Natural killer cell (primary cell): Measurements from ENCODE around the gene MESP2. TPM values are rescaled to one million over a fixed set of nuclear protein-coding genes. Genes with fewer than 3 reads are reported as not detected.

Experiments
- ATAC-seq, 3 donors: fragments of 150-1000 bp in 2 of 3; fragments of 200-7000 bp in 1 of 3; cut with Tn5 transposase; 1 replicate in 1 of 3; 2 replicates in 2 of 3; pipeline ENCODE4 v1.10.0; 2021; ENCODE audit warnings: mild to moderate bottlenecking in 2 of 3, moderate library complexity in 2 of 3
- DNase-seq, 2 donors: peaks; one replicate each; pipeline versions ENCODE4 v3.0.0 to v3.0.0-alpha.2; 2013 to 2021; ENCODE audit warnings: mixed read lengths in 1 of 2
- H3K27ac ChIP-seq: one replicate; pipeline ENCODE4 v1.5.1; 2013; ENCODE audit warnings: mild to moderate bottlenecking, low read length
- H3K27me3 ChIP-seq: one replicate; pipeline ENCODE4 v1.6.1; 2013; ENCODE audit warnings: low read length; ENCODE audit not compliant: control insufficient read depth, insufficient read depth
- H3K36me3 ChIP-seq: one replicate; pipeline ENCODE4 v1.6.1; 2013; ENCODE audit warnings: low read length; ENCODE audit not compliant: control insufficient read depth, insufficient read depth
- H3K4me1 ChIP-seq: one replicate; pipeline ENCODE4 v1.6.1; 2013; ENCODE audit warnings: low read length; ENCODE audit not compliant: control insufficient read depth, insufficient read depth
- H3K4me3 ChIP-seq: one replicate; pipeline ENCODE4 v1.5.1; 2013; ENCODE audit warnings: low read length
- H3K9me3 ChIP-seq: one replicate; pipeline ENCODE4 v1.6.1; 2013; ENCODE audit warnings: low read length; ENCODE audit not compliant: control insufficient read depth, insufficient read depth
- H3K27ac Mint-ChIP-seq, 2 donors: one replicate each; pipeline ENCODE4 v1.8.0; 2022; ENCODE audit warnings: mild to moderate bottlenecking in 2 of 2, mixed read lengths in 2 of 2, moderate library complexity in 1 of 2
- H3K27me3 Mint-ChIP-seq, 2 donors: one replicate each; pipeline ENCODE4 v1.8.0; 2022; ENCODE audit warnings: low read depth in 2 of 2, mixed read lengths in 2 of 2
- H3K36me3 Mint-ChIP-seq: one replicate; pipeline ENCODE4 v1.8.0; 2022; ENCODE audit warnings: mixed read lengths
- H3K4me1 Mint-ChIP-seq, 2 donors: one replicate each; pipeline ENCODE4 v1.8.0; 2022; ENCODE audit warnings: mixed read lengths in 2 of 2
- H3K4me3 Mint-ChIP-seq: one replicate; pipeline ENCODE4 v1.8.0; 2022; ENCODE audit warnings: mild to moderate bottlenecking, moderate library complexity, mixed read lengths
- H3K9me3 Mint-ChIP-seq, 2 donors: one replicate each; pipeline ENCODE4 v1.8.0; 2022; ENCODE audit warnings: mixed read lengths in 2 of 2
- WGBS: methylation state at CpG from one replicate; pipeline ENCODE4 v1.1.7; 2013; ENCODE audit warnings: missing lambda C conversion rate; ENCODE audit not compliant: insufficient coverage; 5-methylcytosine and 5-hydroxymethylcytosine counted together
- intact Hi-C: fragments of 100-400 bp; cut with micrococcal nuclease; formaldehyde crosslinking; loops from one replicate; pipeline ENCODE4 v1.14.2; 2022
- total RNA-seq, 4 donors: library from RNA; stranded (reverse); fragments of 120-200 nt in 1 of 4; gene quantifications; one replicate each; pipeline versions ENCODE4 v1.2.3 to v1.2.4, GENCODE V29; 2013 to 2022
- TF ChIP-seq, protein P1 (sequence below): fragments of 200-600 bp; IDR thresholded peaks from one replicate; pipeline ENCODE4 v1.8.0; 2022; ENCODE audit warnings: antibody characterized with exemption

MESP2 gene
- total RNA-seq, 3 donors from 2014 or later (not counting 1 experiment from before 2014, with no cell fraction given), result not detected

GRCh38 chr15:89783111-89783860 is 7.2 kb downstream of the MESP2 start:
- no peak overlapping the region for H3K27ac ChIP-seq
- ATAC-seq, result no peak

GRCh38 chr15:89783861-89784685 is 7.9 kb downstream of the MESP2 start:
- Histone ChIP-seq H3K4me3 (no peak overlapping the region), H3K27ac (no peak overlapping the region), H3K36me3 (no peaks in the 10 kb centered on the region), H3K9me3 (no peaks in the 10 kb centered on the region), H3K27me3 (no peaks in the 10 kb centered on the region), H3K4me1 (peaks cover 19% of the 10 kb centered on the region)
- Mint-ChIP-seq H3K4me3 (no peak overlapping the region), H3K27me3 (peaks cover 7 to 16% of the 10 kb centered on the region in 2 donors), H3K4me1 (no peaks in the 10 kb centered on the region), H3K9me3 (no peaks in the 10 kb centered on the region), H3K27ac (no peak overlapping the region), H3K36me3 (no peaks in the 10 kb centered on the region)
- ATAC-seq (no peak), DNase-seq (no peak)
- TF ChIP-seq, protein P1, sequence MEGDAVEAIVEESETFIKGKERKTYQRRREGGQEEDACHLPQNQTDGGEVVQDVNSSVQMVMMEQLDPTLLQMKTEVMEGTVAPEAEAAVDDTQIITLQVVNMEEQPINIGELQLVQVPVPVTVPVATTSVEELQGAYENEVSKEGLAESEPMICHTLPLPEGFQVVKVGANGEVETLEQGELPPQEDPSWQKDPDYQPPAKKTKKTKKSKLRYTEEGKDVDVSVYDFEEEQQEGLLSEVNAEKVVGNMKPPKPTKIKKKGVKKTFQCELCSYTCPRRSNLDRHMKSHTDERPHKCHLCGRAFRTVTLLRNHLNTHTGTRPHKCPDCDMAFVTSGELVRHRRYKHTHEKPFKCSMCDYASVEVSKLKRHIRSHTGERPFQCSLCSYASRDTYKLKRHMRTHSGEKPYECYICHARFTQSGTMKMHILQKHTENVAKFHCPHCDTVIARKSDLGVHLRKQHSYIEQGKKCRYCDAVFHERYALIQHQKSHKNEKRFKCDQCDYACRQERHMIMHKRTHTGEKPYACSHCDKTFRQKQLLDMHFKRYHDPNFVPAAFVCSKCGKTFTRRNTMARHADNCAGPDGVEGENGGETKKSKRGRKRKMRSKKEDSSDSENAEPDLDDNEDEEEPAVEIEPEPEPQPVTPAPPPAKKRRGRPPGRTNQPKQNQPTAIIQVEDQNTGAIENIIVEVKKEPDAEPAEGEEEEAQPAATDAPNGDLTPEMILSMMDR, result no peak
- intact Hi-C loops, result no loop called here
- WGBS, result 86% methylated on average over 15 of the region's 15 CpGs

More at GRCh38 chr15:89783111-89783860, 7.2 kb downstream of the MESP2 start:
- DNase-seq, result no peak
- Mint-ChIP-seq H3K4me1 (no peaks in the 10 kb centered on the region), H3K36me3 (no peaks in the 10 kb centered on the region), H3K4me3 (no peak overlapping the region), H3K9me3 (no peaks in the 10 kb centered on the region), H3K27me3 (peaks cover 7 to 16% of the 10 kb centered on the region in 2 donors), H3K27ac (no peak overlapping the region)
- H3K9me3 ChIP-seq, result no peaks in the 10 kb centered on the region
- TF ChIP-seq, protein P1, result no peak
- peaks cover 19% of the 10 kb centered on the region for H3K4me1 ChIP-seq
- intact Hi-C loops, result no loop called here
- H3K36me3 ChIP-seq, result no peaks in the 10 kb centered on the region
- 91% methylated on average over 14 of the region's 14 CpGs for WGBS
- no peaks in the 10 kb centered on the region for H3K27me3 ChIP-seq
- no peak overlapping the region for H3K4me3 ChIP-seq

DNA sequence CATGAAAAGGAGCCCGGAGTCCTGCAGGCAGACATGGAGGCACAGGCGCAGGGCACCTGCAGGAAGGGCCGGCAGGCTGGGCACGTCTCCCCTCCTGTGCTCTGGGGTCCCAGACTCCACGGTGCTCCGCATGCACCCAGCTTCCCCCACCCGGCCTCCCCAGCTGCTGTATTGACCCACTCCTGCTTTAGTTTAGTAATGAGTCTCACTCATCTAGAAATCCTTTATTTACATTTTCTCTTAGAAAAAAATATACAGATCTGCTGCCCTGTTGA is 8.5 kb downstream of the MESP2 start:
- TF ChIP-seq, protein P1, result no peak
- H3K4me3 ChIP-seq, result no peak overlapping the region
- no peaks in the 10 kb centered on the region for H3K36me3 ChIP-seq
- no peaks in the 10 kb centered on the region for H3K27me3 ChIP-seq
- H3K4me3 Mint-ChIP-seq, result no peak overlapping the region
- no peaks in the 10 kb centered on the region for H3K9me3 ChIP-seq
- H3K36me3 Mint-ChIP-seq, result no peaks in the 10 kb centered on the region
- H3K27ac Mint-ChIP-seq, result no peak overlapping the region
- no peaks in the 10 kb centered on the region for H3K4me1 Mint-ChIP-seq
- H3K4me1 ChIP-seq, result peaks cover 19% of the 10 kb centered on the region
- H3K27me3 Mint-ChIP-seq, result peaks cover 7 to 16% of the 10 kb centered on the region in 2 donors
- 90% methylated on average over 7 of the region's 7 CpGs for WGBS
- intact Hi-C loops, result no loop called here
- DNase-seq (no peak), ATAC-seq (no peak)
- H3K9me3 Mint-ChIP-seq, result no peaks in the 10 kb centered on the region
- no peak overlapping the region for H3K27ac ChIP-seq
